SK-N-DZ (cell line): ENCODE results near the gene POR.
"Not testable (repeated sequence)": the region's sequence is repeated elsewhere in the genome, so short reads cannot be mapped to it uniquely, and the experiment has no call there.

Experiments
- DNase-seq: peaks from one replicate; pipeline ENCODE4 v3.0.0-alpha.2; 2015; ENCODE audit warnings: low spot score
- small RNA-seq, 2 experiments: library from RNA; depleted of rRNA; stranded (forward); fragments of <200 nt; gene quantifications; one replicate each; pipeline ENCODE3, GENCODE V24; 2014

Gene POR

GRCh38 chr7:76016191-76016947 is 101.4 kb downstream of the POR start:
- no peak for DNase-seq

GRCh38 chr7:76018520-76018919 is 103.6 kb downstream of the POR start:
- not testable (repeated sequence) for DNase-seq

- DNase-seq: peak; percentile 66
Observed at GRCh38 chr7:76020031-76020714, 105.2 kb downstream of the POR start.

- DNase-seq: no peak
Observed at GRCh38 chr7:76022026-76022780, 107.2 kb downstream of the POR start.

GRCh38 chr7:76023002-76023401 is 108.0 kb downstream of the POR start:
- DNase-seq: no peak

- DNase-seq: not testable (repeated sequence)
Observed at GRCh38 chr7:76029682-76030081, 114.7 kb downstream of the POR start.

GRCh38 chr7:76031964-76032363 is 117.0 kb downstream of the POR start:
- no peak for DNase-seq

Small RNAs within 50 kb of the gene (small RNA-seq; reads per million reads assigned to genes)
- 0.98 to 2.3 reads per million in 2 experiments for gene SNORA14A
